Duodenal mucosa (tissue), 2 donors: Measurements from ENCODE around the gene CDS1.
"Not testable (repeated sequence)": the region's sequence is repeated elsewhere in the genome, so short reads cannot be mapped to it uniquely, and the experiment has no call there.

Experiments used
- H3K27ac ChIP-seq: one replicate; pipeline ENCODE4 v1.7.0; 2013; ENCODE audit warnings: low read depth, low read length
- H3K27me3 ChIP-seq, 2 donors: one replicate each; pipeline ENCODE4 v1.7.0; 2013; ENCODE audit warnings: low read length in 2 of 2, control low read depth in 1 of 2; ENCODE audit not compliant: insufficient read depth in 2 of 2, control insufficient read depth in 1 of 2
- H3K36me3 ChIP-seq, 2 donors: one replicate each; pipeline ENCODE4 v1.7.0; 2013; ENCODE audit warnings: low read length in 2 of 2, control low read depth in 1 of 2; ENCODE audit not compliant: insufficient read depth in 2 of 2, control insufficient read depth in 1 of 2
- H3K4me1 ChIP-seq, 2 donors: one replicate each; pipeline ENCODE4 v1.7.0; 2013; ENCODE audit warnings: low read length in 2 of 2, control low read depth in 1 of 2; ENCODE audit not compliant: insufficient read depth in 2 of 2, control insufficient read depth in 1 of 2
- H3K4me3 ChIP-seq, 2 donors: one replicate each; pipeline ENCODE4 v1.7.0; 2013; ENCODE audit warnings: low read length in 2 of 2, low read depth in 1 of 2
- H3K9ac ChIP-seq, 2 donors: one replicate each; pipeline ENCODE4 v1.7.0; 2013; ENCODE audit warnings: low read length in 2 of 2, low read depth in 1 of 2
- H3K9me3 ChIP-seq, 2 donors: one replicate each; pipeline ENCODE4 v1.7.0; 2013; ENCODE audit warnings: low read length in 2 of 2, control low read depth in 1 of 2; ENCODE audit not compliant: control insufficient read depth in 1 of 2

CDS1 gene

GRCh38 chr4:84681486-84682274 is 98.8 kb downstream of the CDS1 start:
- peaks cover 15 to 45% of the 10 kb centered on the region in 2 donors for H3K36me3 ChIP-seq
- no peak overlapping the region for H3K27ac ChIP-seq
- H3K4me3 ChIP-seq = peak overlapping the region in 1 of 2 donors; percentile 36
- H3K9me3 ChIP-seq = no peaks in the 10 kb centered on the region
- peaks cover 17 to 20% of the 10 kb centered on the region in 2 donors for H3K4me1 ChIP-seq
- H3K27me3 ChIP-seq = no peaks in the 10 kb centered on the region
- no peak overlapping the region for H3K9ac ChIP-seq

DNA sequence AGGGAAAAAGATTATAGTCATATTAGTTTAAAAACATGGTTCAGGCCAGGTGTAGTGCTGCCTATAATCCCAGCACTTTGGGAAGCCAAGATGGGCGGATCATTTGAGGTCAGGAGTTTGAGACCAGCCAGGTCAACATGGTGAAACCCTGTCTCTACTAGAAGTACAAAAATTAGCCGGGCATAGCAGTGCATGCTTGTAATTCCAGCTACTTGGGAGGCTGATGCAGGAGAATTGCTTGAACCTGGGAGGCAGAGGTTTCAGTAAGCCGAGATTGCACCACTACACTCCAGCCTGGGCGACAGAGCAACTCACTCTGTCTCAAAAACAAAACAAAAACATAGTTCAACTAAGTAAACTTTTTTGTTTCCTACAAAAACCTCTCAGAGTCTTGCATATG is 99.7 kb downstream of the CDS1 start:
- H3K27ac ChIP-seq, H3K27me3 ChIP-seq, H3K9me3 ChIP-seq, H3K4me3 ChIP-seq, H3K9ac ChIP-seq: not testable (repeated sequence)
- H3K4me1 ChIP-seq = peaks cover 17 to 20% of the 10 kb centered on the region in 2 donors
- H3K36me3 ChIP-seq = peaks cover 9 to 39% of the 10 kb centered on the region in 2 donors

GRCh38 chr4:84683064-84683850 is 100.3 kb downstream of the CDS1 start:
- no peak overlapping the region for H3K9ac ChIP-seq
- H3K36me3 ChIP-seq = peaks cover 9 to 40% of the 10 kb centered on the region in 2 donors
- no peaks in the 10 kb centered on the region for H3K9me3 ChIP-seq
- no peak overlapping the region for H3K27ac ChIP-seq
- no peaks in the 10 kb centered on the region for H3K27me3 ChIP-seq
- no peak overlapping the region for H3K4me3 ChIP-seq
- H3K4me1 ChIP-seq = peaks cover 17 to 20% of the 10 kb centered on the region in 2 donors

DNA sequence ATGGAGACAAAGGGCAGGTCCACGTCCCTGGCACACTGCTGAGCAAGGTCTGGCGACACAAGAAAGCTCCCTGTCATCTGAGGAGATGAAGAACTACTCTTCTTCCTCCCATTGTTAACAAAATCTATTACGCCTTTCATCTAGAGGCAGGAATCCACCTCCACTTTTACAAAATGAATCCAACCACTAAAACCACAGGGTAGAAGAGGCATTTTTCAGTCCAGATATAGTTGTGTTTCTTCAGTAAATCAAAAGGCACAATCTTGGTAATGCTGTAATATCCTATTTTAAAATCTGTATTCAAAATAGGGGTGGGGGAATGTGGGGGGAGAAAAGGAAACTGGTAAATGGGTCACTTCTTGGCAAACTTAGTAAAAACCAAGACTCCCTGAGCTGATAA is 101.4 kb downstream of the CDS1 start:
- no peaks in the 10 kb centered on the region for H3K9me3 ChIP-seq
- H3K9ac ChIP-seq = no peak overlapping the region
- no peak overlapping the region for H3K4me3 ChIP-seq
- no peak overlapping the region for H3K27ac ChIP-seq
- H3K36me3 ChIP-seq = peaks cover 9 to 33% of the 10 kb centered on the region in 2 donors
- no peaks in the 10 kb centered on the region for H3K27me3 ChIP-seq
- peaks cover 17 to 20% of the 10 kb centered on the region in 2 donors for H3K4me1 ChIP-seq

DNA sequence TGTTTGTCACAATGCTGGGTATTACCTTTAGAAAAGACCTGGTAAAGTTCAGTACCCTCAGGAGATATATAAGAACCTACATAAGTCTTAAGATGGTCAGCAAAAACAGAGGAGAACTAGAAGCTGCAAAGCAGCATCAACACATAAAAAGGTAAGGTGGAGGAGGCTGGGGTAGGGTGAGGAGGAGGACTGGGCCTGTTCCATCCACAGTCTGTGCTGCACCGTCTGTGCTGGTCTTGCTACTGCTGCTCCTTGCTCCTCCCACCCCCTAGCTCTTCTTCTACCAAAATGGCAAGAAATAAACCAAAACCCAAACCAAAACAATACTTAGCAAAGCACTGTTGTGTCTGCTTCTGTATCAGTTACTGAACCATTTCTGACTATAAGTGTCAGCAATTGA is 102.2 kb downstream of the CDS1 start:
- no peak overlapping the region for H3K9ac ChIP-seq
- no peak overlapping the region for H3K27ac ChIP-seq
- no peaks in the 10 kb centered on the region for H3K27me3 ChIP-seq
- peaks cover 17 to 20% of the 10 kb centered on the region in 2 donors for H3K4me1 ChIP-seq
- no peak overlapping the region for H3K4me3 ChIP-seq
- peaks cover 9 to 30% of the 10 kb centered on the region in 2 donors for H3K36me3 ChIP-seq
- H3K9me3 ChIP-seq = no peaks in the 10 kb centered on the region

DNA sequence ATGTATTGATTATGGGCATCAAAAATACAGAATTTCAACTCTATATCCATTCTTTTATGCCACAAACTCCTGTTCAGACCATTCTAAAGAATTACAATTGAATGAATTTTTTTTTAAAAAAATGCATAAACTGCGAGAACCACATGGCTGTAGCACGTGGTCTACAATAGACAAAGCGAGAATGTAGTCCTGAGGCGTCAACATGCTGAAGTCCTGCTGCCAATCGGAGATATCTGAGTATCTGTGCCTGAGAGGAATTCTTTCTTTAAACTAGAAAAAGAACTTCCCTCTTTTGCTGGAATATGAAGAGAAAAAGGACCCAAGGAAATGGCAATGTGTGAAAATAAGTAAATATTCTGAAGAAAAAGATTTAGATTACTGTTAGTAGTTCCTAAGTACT is 105.7 kb downstream of the CDS1 start:
- peaks cover 5 to 28% of the 10 kb centered on the region in 2 donors for H3K36me3 ChIP-seq
- no peak overlapping the region for H3K27ac ChIP-seq
- no peaks in the 10 kb centered on the region for H3K27me3 ChIP-seq
- no peak overlapping the region for H3K4me3 ChIP-seq
- H3K4me1 ChIP-seq = no peaks in the 10 kb centered on the region
- H3K9me3 ChIP-seq = no peaks in the 10 kb centered on the region
- H3K9ac ChIP-seq = no peak overlapping the region

DNA sequence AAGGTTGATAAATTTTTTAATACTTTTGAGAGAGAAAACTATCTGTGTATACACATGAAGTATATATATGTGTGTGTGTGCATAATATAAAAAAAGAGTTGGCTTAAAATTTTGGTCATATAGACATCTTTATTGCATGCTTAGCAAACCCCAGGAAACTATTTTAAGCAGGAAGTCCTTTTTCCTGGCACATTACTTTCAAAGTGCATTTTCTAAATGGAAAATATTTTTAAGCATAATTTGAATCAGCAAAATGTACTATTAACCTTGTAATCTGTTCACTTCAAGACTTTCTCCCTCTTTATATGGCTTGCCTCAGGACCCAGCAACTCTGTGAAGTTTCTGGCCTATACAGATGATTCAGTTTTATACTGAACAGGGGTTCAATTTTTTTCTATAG is 106.3 kb downstream of the CDS1 start:
- H3K27ac ChIP-seq = no peak overlapping the region
- H3K27me3 ChIP-seq = no peaks in the 10 kb centered on the region
- no peak overlapping the region for H3K4me3 ChIP-seq
- no peaks in the 10 kb centered on the region for H3K9me3 ChIP-seq
- H3K4me1 ChIP-seq = no peaks in the 10 kb centered on the region
- no peak overlapping the region for H3K9ac ChIP-seq
- H3K36me3 ChIP-seq = peaks cover 5 to 26% of the 10 kb centered on the region in 2 donors

GRCh38 chr4:84690481-84690880 is 107.6 kb downstream of the CDS1 start:
- H3K4me3 ChIP-seq = no peak overlapping the region
- H3K27ac ChIP-seq = no peak overlapping the region
- peaks cover 12 to 31% of the 10 kb centered on the region in 2 donors for H3K36me3 ChIP-seq
- no peaks in the 10 kb centered on the region for H3K9me3 ChIP-seq
- no peaks in the 10 kb centered on the region for H3K4me1 ChIP-seq
- no peak overlapping the region for H3K9ac ChIP-seq
- H3K27me3 ChIP-seq = no peaks in the 10 kb centered on the region

DNA sequence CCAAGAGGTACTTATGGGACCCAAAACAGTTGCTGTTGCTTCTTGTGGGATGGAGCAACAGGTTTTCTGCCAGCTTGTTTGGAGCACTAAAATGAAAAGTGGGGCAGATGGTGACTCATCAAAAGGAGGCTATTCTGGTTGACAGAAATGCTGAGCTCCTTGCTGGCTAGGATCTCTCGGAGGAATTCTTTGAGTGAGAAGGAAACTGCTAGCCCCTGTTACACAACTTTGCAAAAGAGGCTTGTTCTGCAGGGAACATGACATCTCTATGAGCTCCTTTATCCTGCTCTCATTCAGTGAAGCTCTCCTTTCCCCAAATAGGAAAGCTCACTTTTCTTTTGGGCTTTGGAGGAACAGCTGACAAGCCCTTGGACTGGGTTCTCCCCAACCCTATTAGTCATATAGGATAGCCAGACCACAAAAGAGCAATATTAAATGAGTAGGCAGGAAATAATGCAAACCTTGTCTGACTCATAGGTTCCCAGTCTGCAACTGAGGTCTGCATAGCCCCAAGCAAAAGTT is 108.3 kb downstream of the CDS1 start:
- H3K9me3 ChIP-seq = no peaks in the 10 kb centered on the region
- H3K4me1 ChIP-seq = no peaks in the 10 kb centered on the region
- no peak overlapping the region for H3K27ac ChIP-seq
- H3K36me3 ChIP-seq = peaks cover 12 to 32% of the 10 kb centered on the region in 2 donors
- H3K27me3 ChIP-seq = no peaks in the 10 kb centered on the region
- H3K4me3 ChIP-seq = no peak overlapping the region
- H3K9ac ChIP-seq = no peak overlapping the region

- Histone ChIP-seq H3K36me3 (peaks cover 11 to 28% of the 10 kb centered on the region in 2 donors), H3K4me3 (no peak overlapping the region), H3K27me3 (no peaks in the 10 kb centered on the region), H3K9me3 (no peaks in the 10 kb centered on the region), H3K9ac (no peak overlapping the region), H3K4me1 (no peaks in the 10 kb centered on the region), H3K27ac (no peak overlapping the region)
Observed at GRCh38 chr4:84691800-84692199, 108.9 kb downstream of the CDS1 start.
